ENCODE measurements around the gene NGFR. TPM values are rescaled to one million over a fixed set of nuclear protein-coding genes. Genes with fewer than 3 reads are reported as not detected.
"Not testable (repeated sequence)": the region's sequence is repeated elsewhere in the genome, so short reads cannot be mapped to it uniquely, and the experiment has no call there.

The NGFR gene
- total and polyA plus RNA-seq, 7 experiments from 2014 or later = 0.07 to 0.17 (median 0.16) TPM; not detected in 4

DNA sequence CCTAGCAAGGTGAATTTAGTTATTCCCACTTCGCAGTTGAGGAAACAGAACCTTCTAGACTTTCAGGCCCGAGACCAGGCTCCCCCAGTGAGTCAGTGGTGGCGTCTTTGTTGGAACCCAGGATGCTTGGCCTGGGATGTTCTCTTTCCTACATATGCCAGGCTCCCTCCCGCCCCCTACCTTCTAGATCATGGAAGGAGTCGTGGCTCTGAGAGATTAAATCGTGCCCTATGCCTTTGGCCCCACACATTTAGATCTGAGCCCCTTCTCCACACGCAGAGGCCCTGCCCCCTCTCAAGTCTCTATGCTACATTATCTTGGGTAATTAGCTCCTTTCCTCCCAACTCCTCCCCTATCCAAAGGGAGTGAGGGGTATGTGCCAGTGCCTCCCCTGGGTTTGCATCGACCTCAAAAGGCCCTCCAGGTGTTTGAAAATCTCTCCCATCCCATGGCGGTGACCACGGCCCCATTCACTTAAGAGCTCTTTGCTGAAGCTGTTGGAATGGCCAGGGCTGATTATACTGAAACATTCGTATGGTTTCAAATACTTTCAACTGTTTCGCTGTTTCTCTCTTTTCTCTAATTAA, 3.0 kb downstream of the NGFR start:
- Mint-ChIP-seq H3K36me3 (no peaks in the 10 kb centered on the region), H3K9me3 (no peaks in the 10 kb centered on the region), H3K4me3 (peak overlapping the region in 9 of 10 donors; percentile 47 to 90 (median 71)), H3K27me3 (peaks cover 46 to 82% (median 49%) of the 10 kb centered on the region in 5 donors), H3K27ac (peak overlapping the region in 1 of 9 donors; percentile 32), H3K4me1 (peaks cover 0 to 23% (median 22%) of the 10 kb centered on the region in 7 donors)
- ATAC-seq (no peak), DNase-seq (no peak)
- H3K4me3 ChIP-seq (ENCODE audit: low read length) = no peak overlapping the region
- ChIA-PET CTCF (interaction anchor here (2.3 to 2.4 kb wide), 2 partner anchors 59 to 90 kb away, joined by 6 to 8 read pairs; no protein-coding TSS in a partner anchor), POLR2A (interaction anchor here (0.6 kb wide), 1 partner anchor 1354 kb away, joined by 3 read pairs; no protein-coding TSS in a partner anchor)
- no peaks in the 10 kb centered on the region for H3K9me3 ChIP-seq (ENCODE audit: control insufficient read depth in 2 of 3, low read length in 3 of 3)
- H3K36me3 ChIP-seq (ENCODE audit: control insufficient read depth in 2 of 3, insufficient read depth in 3 of 3, low read length in 3 of 3) = no peaks in the 10 kb centered on the region
- no peak overlapping the region for H3K27ac ChIP-seq (ENCODE audit: low read depth, low read length)
- H3K27me3 ChIP-seq (ENCODE audit: control insufficient read depth in 2 of 2, insufficient read depth in 2 of 2, low read length in 2 of 2) = peaks cover 5 to 35% of the 10 kb centered on the region in 2 donors
- intact Hi-C loops (cut with micrococcal nuclease) = loop anchor here (5.0 kb wide), 2 partner anchors 199 to 469 kb away; partner anchors contain the start of gene DLX4 (in 2 of the 2)
- peaks cover 27 to 29% of the 10 kb centered on the region in 2 donors for H3K4me1 ChIP-seq (ENCODE audit: control insufficient read depth in 2 of 2, insufficient read depth in 2 of 2, low read length in 2 of 2)

GRCh38 chr17:49501496-49501895, 6.4 kb downstream of the NGFR start:
- intact Hi-C loops (cut with micrococcal nuclease) = no loop called here
- POLR2A ChIA-PET = no interaction called here
- peaks cover 18 to 19% of the 10 kb centered on the region in 2 donors for H3K4me1 ChIP-seq (ENCODE audit: control insufficient read depth in 2 of 2, insufficient read depth in 2 of 2, low read length in 2 of 2)

GRCh38 chr17:49502254-49502653, 7.2 kb downstream of the NGFR start:
- ChIA-PET POLR2A (no interaction called here), CTCF (interaction anchor here (0.6 to 1.0 kb wide), 2 partner anchors 13 to 60 kb away, joined by 3 to 4 read pairs; no protein-coding TSS in a partner anchor)
- H3K4me1 Mint-ChIP-seq = peaks cover 0 to 17% (median 11%) of the 10 kb centered on the region in 7 donors

More at GRCh38 chr17:49501496-49501895, 6.4 kb downstream of the NGFR start:
- Mint-ChIP-seq H3K4me1 (peaks cover 0 to 23% (median 14%) of the 10 kb centered on the region in 7 donors), H3K9me3 (peaks cover 0 to 2% (median 0%) of the 10 kb centered on the region in 11 donors), H3K27me3 (peaks cover 67 to 75% (median 71%) of the 10 kb centered on the region in 5 donors), H3K27ac (no peak overlapping the region), H3K36me3 (peaks cover 0 to 3% (median 0%) of the 10 kb centered on the region in 5 donors), H3K4me3 (no peak overlapping the region)
- Histone ChIP-seq H3K4me3 (ENCODE audit: low read length) (no peak overlapping the region), H3K27ac (ENCODE audit: low read depth, low read length) (no peak overlapping the region), H3K36me3 (ENCODE audit: control insufficient read depth in 2 of 3, insufficient read depth in 3 of 3, low read length in 3 of 3) (no peaks in the 10 kb centered on the region), H3K27me3 (ENCODE audit: control insufficient read depth in 2 of 2, insufficient read depth in 2 of 2, low read length in 2 of 2) (peaks cover 5 to 43% of the 10 kb centered on the region in 2 donors), H3K9me3 (ENCODE audit: control insufficient read depth in 2 of 3, low read length in 3 of 3) (no peaks in the 10 kb centered on the region)
- CTCF ChIA-PET = interaction anchor here (1.0 kb wide), 1 partner anchor 13 kb away, joined by 4 read pairs; no protein-coding TSS in a partner anchor
- DNase-seq (no peak), ATAC-seq (no peak)

DNA sequence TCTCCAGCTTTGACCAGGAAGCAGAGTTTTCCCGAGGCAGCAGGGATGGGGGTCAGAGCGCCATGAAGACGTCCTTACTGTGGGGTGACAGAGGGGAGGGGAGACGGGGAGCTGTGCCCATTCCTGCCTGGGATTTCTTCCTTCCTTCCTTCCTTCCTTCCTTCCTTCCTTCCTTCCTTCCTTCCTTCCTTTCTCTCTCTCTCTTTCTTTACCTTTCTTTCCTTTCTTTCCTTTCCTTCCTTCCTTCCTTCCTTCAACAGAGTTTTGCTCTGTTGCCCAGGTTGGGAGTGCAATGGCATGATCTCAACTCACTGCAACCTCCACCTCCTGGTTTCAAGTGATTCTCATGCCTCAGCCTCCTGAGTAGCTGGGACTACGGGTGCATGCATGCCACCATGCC, 7.6 kb downstream of the NGFR start:
- Mint-ChIP-seq H3K27me3 (peaks cover 59 to 80% (median 74%) of the 10 kb centered on the region in 5 donors), H3K4me1 (peaks cover 0 to 13% (median 7%) of the 10 kb centered on the region in 7 donors)
- POLR2A ChIA-PET; H3K4me3 ChIP-seq (ENCODE audit: low read length); H3K9me3 ChIP-seq (ENCODE audit: control insufficient read depth in 2 of 3, low read length in 3 of 3); H3K4me3 Mint-ChIP-seq; H3K36me3 ChIP-seq (ENCODE audit: control insufficient read depth in 2 of 3, insufficient read depth in 3 of 3, low read length in 3 of 3); DNase-seq; H3K9me3 Mint-ChIP-seq; H3K4me1 ChIP-seq (ENCODE audit: control insufficient read depth in 2 of 2, insufficient read depth in 2 of 2, low read length in 2 of 2); intact Hi-C loops (cut with micrococcal nuclease); H3K27ac ChIP-seq (ENCODE audit: low read depth, low read length); ATAC-seq; H3K36me3 Mint-ChIP-seq; H3K27ac Mint-ChIP-seq: not testable (repeated sequence)
- peaks cover 5 to 44% of the 10 kb centered on the region in 2 donors for H3K27me3 ChIP-seq (ENCODE audit: control insufficient read depth in 2 of 2, insufficient read depth in 2 of 2, low read length in 2 of 2)
- CTCF ChIA-PET = interaction anchor here (0.6 kb wide), 1 partner anchor 60 kb away, joined by 3 read pairs; no protein-coding TSS in a partner anchor

More at GRCh38 chr17:49502254-49502653, 7.2 kb downstream of the NGFR start:
- ATAC-seq (no peak), DNase-seq (no peak)
- Histone ChIP-seq H3K4me1 (ENCODE audit: control insufficient read depth in 2 of 2, insufficient read depth in 2 of 2, low read length in 2 of 2) (peaks cover 11% of the 10 kb centered on the region in 2 donors), H3K9me3 (ENCODE audit: control insufficient read depth in 2 of 3, low read length in 3 of 3) (no peaks in the 10 kb centered on the region), H3K27ac (ENCODE audit: low read depth, low read length) (no peak overlapping the region), H3K27me3 (ENCODE audit: control insufficient read depth in 2 of 2, insufficient read depth in 2 of 2, low read length in 2 of 2) (peaks cover 5 to 46% of the 10 kb centered on the region in 2 donors), H3K4me3 (ENCODE audit: low read length) (no peak overlapping the region), H3K36me3 (ENCODE audit: control insufficient read depth in 2 of 3, insufficient read depth in 3 of 3, low read length in 3 of 3) (no peaks in the 10 kb centered on the region)
- intact Hi-C loops (cut with micrococcal nuclease) = no loop called here
- H3K9me3 Mint-ChIP-seq = peaks cover 0 to 2% (median 0%) of the 10 kb centered on the region in 11 donors
- peaks cover 62 to 79% (median 73%) of the 10 kb centered on the region in 5 donors for H3K27me3 Mint-ChIP-seq
- no peak overlapping the region for H3K27ac Mint-ChIP-seq
- no peak overlapping the region for H3K4me3 Mint-ChIP-seq
- peaks cover 0 to 3% (median 0%) of the 10 kb centered on the region in 5 donors for H3K36me3 Mint-ChIP-seq

GRCh38 chr17:49504369-49504768, 9.3 kb downstream of the NGFR start:
- Histone ChIP-seq H3K27ac (ENCODE audit: low read depth, low read length) (no peak overlapping the region), H3K36me3 (ENCODE audit: control insufficient read depth in 2 of 3, insufficient read depth in 3 of 3, low read length in 3 of 3) (no peaks in the 10 kb centered on the region), H3K4me1 (ENCODE audit: control insufficient read depth in 2 of 2, insufficient read depth in 2 of 2, low read length in 2 of 2) (no peaks in the 10 kb centered on the region), H3K9me3 (ENCODE audit: control insufficient read depth in 2 of 3, low read length in 3 of 3) (no peaks in the 10 kb centered on the region), H3K27me3 (ENCODE audit: control insufficient read depth in 2 of 2, insufficient read depth in 2 of 2, low read length in 2 of 2) (peaks cover 0 to 29% of the 10 kb centered on the region in 2 donors), H3K4me3 (ENCODE audit: low read length) (no peak overlapping the region)
- Mint-ChIP-seq H3K9me3 (peaks cover 0 to 2% (median 0%) of the 10 kb centered on the region in 11 donors), H3K4me3 (no peak overlapping the region), H3K27me3 (peaks cover 45 to 75% (median 70%) of the 10 kb centered on the region in 5 donors), H3K4me1 (no peaks in the 10 kb centered on the region), H3K27ac (no peak overlapping the region), H3K36me3 (peaks cover 0 to 3% (median 0%) of the 10 kb centered on the region in 5 donors)
- CTCF ChIA-PET = no interaction called here
- POLR2A ChIA-PET = no interaction called here
- intact Hi-C loops (cut with micrococcal nuclease) = no loop called here
- ATAC-seq (no peak), DNase-seq (no peak)

DNA sequence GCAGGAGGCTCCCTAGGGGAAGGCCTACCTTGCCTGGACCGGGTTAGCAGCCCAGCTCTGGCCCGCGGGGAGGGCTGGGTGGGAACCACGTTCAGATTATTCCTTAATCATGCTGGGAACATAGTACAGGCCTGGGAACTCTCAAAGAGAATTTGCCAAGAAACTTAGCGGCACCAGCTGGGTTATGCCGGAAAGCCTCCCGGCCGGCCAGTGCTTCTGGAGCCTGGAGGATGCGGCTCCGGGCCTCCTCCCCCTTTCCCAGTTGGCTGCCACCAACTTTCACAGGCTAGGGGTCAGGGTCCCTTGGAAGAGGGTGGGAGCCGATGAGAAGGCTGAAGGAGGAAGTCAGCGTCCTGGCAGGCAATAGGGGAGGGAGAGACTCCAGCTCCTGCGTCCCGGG, 10.8 kb downstream of the NGFR start:
- Histone ChIP-seq H3K27me3 (ENCODE audit: control insufficient read depth in 2 of 2, insufficient read depth in 2 of 2, low read length in 2 of 2) (peaks cover 0 to 19% of the 10 kb centered on the region in 2 donors), H3K4me1 (ENCODE audit: control insufficient read depth in 2 of 2, insufficient read depth in 2 of 2, low read length in 2 of 2) (no peaks in the 10 kb centered on the region), H3K9me3 (ENCODE audit: control insufficient read depth in 2 of 3, low read length in 3 of 3) (no peaks in the 10 kb centered on the region), H3K4me3 (ENCODE audit: low read length) (no peak overlapping the region), H3K36me3 (ENCODE audit: control insufficient read depth in 2 of 3, insufficient read depth in 3 of 3, low read length in 3 of 3) (no peaks in the 10 kb centered on the region), H3K27ac (ENCODE audit: low read depth, low read length) (no peak overlapping the region)
- intact Hi-C loops (cut with micrococcal nuclease) = no loop called here
- Mint-ChIP-seq H3K27me3 (peaks cover 32 to 62% (median 57%) of the 10 kb centered on the region in 5 donors), H3K4me3 (no peak overlapping the region), H3K27ac (no peak overlapping the region), H3K36me3 (peaks cover 0 to 3% (median 0%) of the 10 kb centered on the region in 5 donors), H3K9me3 (peaks cover 0 to 2% (median 0%) of the 10 kb centered on the region in 11 donors), H3K4me1 (peaks cover 0 to under 1% (median 0%) of the 10 kb centered on the region in 7 donors)
- ChIA-PET POLR2A (no interaction called here), CTCF (no interaction called here)
- DNase-seq = no peak
- no peak for ATAC-seq
